Measurements from ENCODE around the gene PHLDB1.

The PHLDB1 gene

GRCh38 chr11:118623269-118623655, 15.8 kb downstream of the PHLDB1 start:
- Histone ChIP-seq H3K9ac (ENCODE audit: insufficient read length) (no peak overlapping the region), H3K36me3 (ENCODE audit: insufficient read depth, low read length) (peaks cover 18% of the 10 kb centered on the region; the same call in 1 of the 2 replicates), H3K27ac (peak overlapping the region; percentile 37; the same call in 1 of the 2 replicates), H3K9me3 (ENCODE audit: low read depth, low read length) (no peaks in the 10 kb centered on the region), H3K4me3 (no peak overlapping the region)
- TF ChIP-seq EZH2 (IDR thresholded peaks at IDR 0.05) = no peak
- no peak for TF ChIP-seq POLR2AphosphoS5 (IDR thresholded peaks at IDR 0.05; ENCODE audit: borderline replicate concordance, low read depth, low read length)
- no peak for TF ChIP-seq FOXP2 (optimal IDR thresholded peaks at IDR 0.05; ENCODE audit: control extremely low read depth, extremely low read length, insufficient read depth)
- DNase-seq (ENCODE audit: low read depth, low spot score) = no peak

GRCh38 chr11:118625036-118625690, 17.7 kb downstream of the PHLDB1 start:
- Histone ChIP-seq H3K9ac (ENCODE audit: insufficient read length) (no peak overlapping the region), H3K9me3 (ENCODE audit: low read depth, low read length) (no peaks in the 10 kb centered on the region), H3K27ac (no peak overlapping the region), H3K36me3 (ENCODE audit: insufficient read depth, low read length) (peaks cover 18% of the 10 kb centered on the region; the same call in 1 of the 2 replicates), H3K4me3 (no peak overlapping the region)
- no peak for DNase-seq (ENCODE audit: low read depth, low spot score)
- TF ChIP-seq POLR2AphosphoS5 (IDR thresholded peaks at IDR 0.05; ENCODE audit: borderline replicate concordance, low read depth, low read length) (no peak), EZH2 (IDR thresholded peaks at IDR 0.05) (no peak), FOXP2 (optimal IDR thresholded peaks at IDR 0.05; ENCODE audit: control extremely low read depth, extremely low read length, insufficient read depth) (no peak)

- Histone ChIP-seq H3K9ac (ENCODE audit: insufficient read length) (no peak overlapping the region), H3K36me3 (ENCODE audit: insufficient read depth, low read length) (peaks cover 18% of the 10 kb centered on the region; the same call in 1 of the 2 replicates)
Measured at GRCh38 chr11:118625976-118626375, 18.6 kb downstream of the PHLDB1 start.

GRCh38 chr11:118627566-118627965, 20.2 kb downstream of the PHLDB1 start:
- H3K36me3 ChIP-seq (ENCODE audit: insufficient read depth, low read length) = peaks cover 18% of the 10 kb centered on the region; the same call in 1 of the 2 replicates

More at GRCh38 chr11:118625976-118626375, 18.6 kb downstream of the PHLDB1 start:
- Histone ChIP-seq H3K4me3 (no peak overlapping the region), H3K9me3 (ENCODE audit: low read depth, low read length) (no peaks in the 10 kb centered on the region), H3K27ac (no peak overlapping the region)
- no peak for DNase-seq (ENCODE audit: low read depth, low spot score)
- TF ChIP-seq POLR2AphosphoS5 (IDR thresholded peaks at IDR 0.05; ENCODE audit: borderline replicate concordance, low read depth, low read length) (no peak), FOXP2 (optimal IDR thresholded peaks at IDR 0.05; ENCODE audit: control extremely low read depth, extremely low read length, insufficient read depth) (no peak), EZH2 (IDR thresholded peaks at IDR 0.05) (no peak)

GRCh38 chr11:118628031-118628430, 20.6 kb downstream of the PHLDB1 start:
- Histone ChIP-seq H3K36me3 (ENCODE audit: insufficient read depth, low read length) (peaks cover 18% of the 10 kb centered on the region; the same call in 1 of the 2 replicates), H3K4me3 (no peak overlapping the region), H3K27ac (no peak overlapping the region), H3K9ac (ENCODE audit: insufficient read length) (no peak overlapping the region), H3K9me3 (ENCODE audit: low read depth, low read length) (no peaks in the 10 kb centered on the region)
- TF ChIP-seq FOXP2 (optimal IDR thresholded peaks at IDR 0.05; ENCODE audit: control extremely low read depth, extremely low read length, insufficient read depth) (no peak), EZH2 (IDR thresholded peaks at IDR 0.05) (no peak), POLR2AphosphoS5 (IDR thresholded peaks at IDR 0.05; ENCODE audit: borderline replicate concordance, low read depth, low read length) (no peak)
- no peak for DNase-seq (ENCODE audit: low read depth, low spot score)

More at GRCh38 chr11:118627566-118627965, 20.2 kb downstream of the PHLDB1 start:
- TF ChIP-seq EZH2 (IDR thresholded peaks at IDR 0.05) = no peak
- TF ChIP-seq POLR2AphosphoS5 (IDR thresholded peaks at IDR 0.05; ENCODE audit: borderline replicate concordance, low read depth, low read length) = no peak
- TF ChIP-seq FOXP2 (optimal IDR thresholded peaks at IDR 0.05; ENCODE audit: control extremely low read depth, extremely low read length, insufficient read depth) = no peak
- Histone ChIP-seq H3K4me3 (no peak overlapping the region), H3K9me3 (ENCODE audit: low read depth, low read length) (no peaks in the 10 kb centered on the region), H3K9ac (ENCODE audit: insufficient read length) (no peak overlapping the region), H3K27ac (no peak overlapping the region)
- no peak for DNase-seq (ENCODE audit: low read depth, low spot score)

GRCh38 chr11:118628432-118628831, 21.0 kb downstream of the PHLDB1 start:
- H3K36me3 ChIP-seq (ENCODE audit: insufficient read depth, low read length) = peaks cover 18% of the 10 kb centered on the region; the same call in 1 of the 2 replicates
- DNase-seq (ENCODE audit: low read depth, low spot score) = no peak
- no peak overlapping the region for H3K4me3 ChIP-seq
- no peak overlapping the region for H3K27ac ChIP-seq
- no peak overlapping the region for H3K9ac ChIP-seq (ENCODE audit: insufficient read length)
- no peaks in the 10 kb centered on the region for H3K9me3 ChIP-seq (ENCODE audit: low read depth, low read length)
- TF ChIP-seq EZH2 (IDR thresholded peaks at IDR 0.05) = no peak
- no peak for TF ChIP-seq POLR2AphosphoS5 (IDR thresholded peaks at IDR 0.05; ENCODE audit: borderline replicate concordance, low read depth, low read length)

GRCh38 chr11:118628861-118629549, 21.6 kb downstream of the PHLDB1 start:
- H3K9ac ChIP-seq (ENCODE audit: insufficient read length) = no peak overlapping the region
- peaks cover 18% of the 10 kb centered on the region; the same call in 1 of the 2 replicates for H3K36me3 ChIP-seq (ENCODE audit: insufficient read depth, low read length)
- TF ChIP-seq FOXP2 (optimal IDR thresholded peaks at IDR 0.05; ENCODE audit: control extremely low read depth, extremely low read length, insufficient read depth) (no peak), POLR2AphosphoS5 (IDR thresholded peaks at IDR 0.05; ENCODE audit: borderline replicate concordance, low read depth, low read length) (no peak), EZH2 (IDR thresholded peaks at IDR 0.05) (no peak)
- no peak overlapping the region for H3K4me3 ChIP-seq
- no peak for DNase-seq (ENCODE audit: low read depth, low spot score)
- no peaks in the 10 kb centered on the region for H3K9me3 ChIP-seq (ENCODE audit: low read depth, low read length)
- H3K27ac ChIP-seq = no peak overlapping the region
